IMR-90 (cell line): ENCODE measurements around the gene FHL2. TPM values are rescaled to one million over a fixed set of nuclear protein-coding genes. Genes with fewer than 3 reads are reported as not detected.

Experiments used
- ATAC-seq: fragments of 200-7000 bp; cut with Tn5 transposase; 2 replicates; pipeline ENCODE4 v1.9.1; 2020; ENCODE audit warnings: low read depth, mild to moderate bottlenecking, moderate library complexity
- BruUV-seq: library from RNA; stranded (reverse); fragments of 400-500 nt; replicated peaks from 2 replicates; lab custom pipeline; 2021; lab: Mats Ljungman, UMichigan
- CTCF ChIA-PET: fragments of 300-600 bp; formaldehyde crosslinking; extraction: SDS; loops from one replicate; lab custom pipeline; 2021; ENCODE audit warnings: antibody characterized with exemption; lab: Yijun Ruan, JAX
- POLR2A ChIA-PET: fragments of 300-600 bp; sonication (Branson Sonifier 250); formaldehyde crosslinking; loops from one replicate; lab custom pipeline; 2022; ENCODE audit warnings: antibody characterized with exemption; ENCODE audit not compliant: unreplicated experiment; lab: Charles Lee
- DNase-seq: peaks from one replicate; pipeline ENCODE4 v3.0.0; 2013
- H2AFZ ChIP-seq: replicated peaks from 2 replicates; pipeline ENCODE3; 2013; ENCODE audit warnings: low read length, mild to moderate bottlenecking; ENCODE audit not compliant: poor library complexity
- H2AK5ac ChIP-seq: 2 replicates; pipeline ENCODE4 v1.6.1; 2013; ENCODE audit warnings: low read depth, low read length, inconsistent platforms
- H2AK9ac ChIP-seq: replicated peaks from 2 replicates; pipeline ENCODE3; 2013; ENCODE audit warnings: mild to moderate bottlenecking, low read depth, low read length, moderate library complexity; ENCODE audit not compliant: poor library complexity
- H2BK120ac ChIP-seq: 2 replicates; pipeline ENCODE4 v1.6.1; 2013; ENCODE audit warnings: low read depth, low read length, inconsistent platforms
- H2BK15ac ChIP-seq: 3 replicates; pipeline ENCODE4 v1.6.1; 2013; ENCODE audit warnings: low read depth, low read length, inconsistent platforms
- H2BK20ac ChIP-seq: 2 replicates; pipeline ENCODE4 v1.6.1; 2013; ENCODE audit warnings: low read depth, mild to moderate bottlenecking, inconsistent platforms, low read length, moderate library complexity
- H2BK5ac ChIP-seq: 2 replicates; pipeline ENCODE4 v1.6.1; 2013; ENCODE audit warnings: mild to moderate bottlenecking, low read depth, low read length, inconsistent platforms; ENCODE audit not compliant: poor library complexity, severe bottlenecking
- H3K14ac ChIP-seq: replicated peaks from 2 replicates; pipeline ENCODE4 v1.6.1; 2013; ENCODE audit warnings: low read depth, low read length, inconsistent platforms
- H3K18ac ChIP-seq: 2 replicates; pipeline ENCODE4 v1.6.1; 2013; ENCODE audit warnings: low read depth, low read length, control low read depth
- H3K23ac ChIP-seq: 2 replicates; pipeline ENCODE4 v1.6.1; 2013; ENCODE audit warnings: low read depth, low read length, inconsistent platforms
- H3K27ac ChIP-seq: 2 replicates; pipeline ENCODE4 v1.5.1; 2013; ENCODE audit warnings: mild to moderate bottlenecking, control low read depth, low read length; ENCODE audit not compliant: insufficient read depth
- H3K27me3 ChIP-seq: 2 replicates; pipeline ENCODE4 v1.6.1; 2013; ENCODE audit warnings: low read length; ENCODE audit not compliant: control insufficient read depth, insufficient read depth
- H3K36me3 ChIP-seq: 2 replicates; pipeline ENCODE4 v1.6.1; 2013; ENCODE audit warnings: low read length, mixed read lengths; ENCODE audit not compliant: control insufficient read depth, insufficient read depth
- H3K4ac ChIP-seq: 2 replicates; pipeline ENCODE4 v1.6.1; 2013; ENCODE audit warnings: low read depth, low read length, inconsistent platforms
- H3K4me1 ChIP-seq: 2 replicates; pipeline ENCODE4 v1.6.1; 2013; ENCODE audit warnings: low read length, mixed read lengths; ENCODE audit not compliant: control insufficient read depth, insufficient read depth
- H3K4me2 ChIP-seq: 2 replicates; pipeline ENCODE4 v1.6.1; 2013; ENCODE audit warnings: low read depth, mild to moderate bottlenecking, control low read depth, low read length, moderate library complexity
- H3K4me3 ChIP-seq: 2 replicates; pipeline ENCODE4 v1.5.1; 2013; ENCODE audit warnings: low read depth, mild to moderate bottlenecking, control low read depth, low read length, moderate library complexity; ENCODE audit not compliant: insufficient read depth
- H3K56ac ChIP-seq: 2 replicates; pipeline ENCODE4 v1.6.1; 2013; ENCODE audit warnings: low read length, inconsistent platforms; ENCODE audit not compliant: insufficient read depth; ENCODE audit errors: extremely low read depth
- H3K79me1 ChIP-seq, 2 experiments: 2 replicates each; pipeline ENCODE4 v1.6.1; 2013; ENCODE audit warnings: low read length in 2 of 2, inconsistent platforms in 1 of 2, low read depth in 1 of 2
- H3K9ac ChIP-seq: 2 replicates; pipeline ENCODE4 v1.6.1; 2013; ENCODE audit warnings: low read depth, low read length, control low read depth
- H3K9me1 ChIP-seq: 2 replicates; pipeline ENCODE4 v1.6.1; 2013; ENCODE audit warnings: low read length, inconsistent platforms; ENCODE audit not compliant: insufficient read depth
- H3K9me3 ChIP-seq: 2 replicates; pipeline ENCODE4 v1.6.1; 2013; ENCODE audit warnings: low read length; ENCODE audit not compliant: control insufficient read depth, insufficient read depth
- H4K20me1 ChIP-seq: 2 replicates; pipeline ENCODE4 v1.6.1; 2013; ENCODE audit warnings: low read length, inconsistent platforms; ENCODE audit not compliant: insufficient read depth
- H4K5ac ChIP-seq: 2 replicates; pipeline ENCODE4 v1.6.1; 2013; ENCODE audit warnings: mild to moderate bottlenecking, low read depth, low read length, control low read depth
- H4K8ac ChIP-seq, 2 experiments: 2 replicates each; pipeline ENCODE4 v1.6.1; 2013; ENCODE audit warnings: low read depth in 2 of 2, low read length in 2 of 2, control low read depth in 1 of 2, inconsistent platforms in 1 of 2
- H4K91ac ChIP-seq: 2 replicates; pipeline ENCODE4 v1.6.1; 2013; ENCODE audit warnings: low read depth, low read length, inconsistent platforms; ENCODE audit not compliant: insufficient read depth
- CEBPB ChIP-seq: IDR thresholded peaks from 2 replicates; pipeline ENCODE4 v1.6.1; 2012; ENCODE audit warnings: low read depth, low read length, improper control_type of control experiment
- MAZ ChIP-seq: IDR thresholded peaks from 2 replicates; pipeline ENCODE4 v1.6.1; 2012; ENCODE audit warnings: low read depth, mild to moderate bottlenecking, low read length, improper control_type of control experiment, moderate library complexity, borderline replicate concordance
- MXI1 ChIP-seq: IDR thresholded peaks from 2 replicates; pipeline ENCODE4 v1.6.1; 2012; ENCODE audit warnings: low read depth, mild to moderate bottlenecking, low read length, moderate library complexity, borderline replicate concordance
- POLR2A ChIP-seq: IDR thresholded peaks from 2 replicates; pipeline ENCODE4 v1.6.1; 2012; ENCODE audit warnings: mild to moderate bottlenecking, low read depth, low read length
- USF2 ChIP-seq: fragments of 150-350 bp; IDR thresholded peaks from 2 replicates; pipeline ENCODE4 v1.6.1; 2017; ENCODE audit warnings: mild to moderate bottlenecking, antibody characterized with exemption, low read length, low read depth
- WGBS, 2 experiments: methylation state at CpG; one replicate each; pipeline versions ENCODE4 v1.1.5 to v1.1.7; 2013; ENCODE audit warnings: missing lambda C conversion rate in 2 of 2; ENCODE audit not compliant: insufficient read length in 1 of 2; ENCODE audit errors: extremely low coverage in 2 of 2; 5-methylcytosine and 5-hydroxymethylcytosine counted together
- dilution Hi-C: fragments of 300-500 bp; cut with HindIII; formaldehyde crosslinking; loops from one replicate; pipeline ENCODE4 v1.14.3; 2018; ENCODE audit warnings: low sequenced_read_pairs; ENCODE audit not compliant: unreplicated experiment
- in situ Hi-C: fragments of 300-500 bp; cut with MboI; formaldehyde crosslinking; loops from 3 replicates; pipeline ENCODE4 v1.14.3; 2019; ENCODE audit warnings: low sequenced_read_pairs, inconsistent platforms, mixed read lengths
- intact Hi-C: fragments of 100-400 bp; cut with micrococcal nuclease; formaldehyde crosslinking; loops from 2 replicates; pipeline ENCODE4 v1.10.0; 2022
- polyA plus RNA-seq, 3 experiments: library from polyadenylated mRNA; depleted of rRNA; stranded (reverse); fragments of >200 nt; gene quantifications; 2 replicates each; pipeline ENCODE4 v1.2.3, GENCODE V29; 2012; ENCODE audit warnings: low replicate concordance in 1 of 3
- total RNA-seq: library from RNA; depleted of rRNA; stranded (reverse); fragments of >200 nt; gene quantifications from 2 replicates; pipeline ENCODE4 v1.2.3, GENCODE V29; 2012

Gene FHL2
- total and polyA plus RNA-seq, 2 of the 4 experiments (the other 2 are of a cell fraction), result 464 to 550 TPM

GRCh38 chr2:105329561-105330495, 69.0 kb downstream of the FHL2 start, which contains the start of gene TGFBRAP1:
Gene TGFBRAP1, minus strand, starts transcription at chr2:105329735. Its CDS starts 21,434 bp downstream, at chr2:105308301.
- Histone ChIP-seq H2BK15ac (peak within 1 kb of the TSS; percentile 26; the same call in 1 of the 3 replicates), H3K9me3 (no peaks in the 10 kb centered on the region), H2AFZ (peak within 1 kb of the TSS; percentile 96), H2BK5ac (peak within 1 kb of the TSS; percentile 52), H3K27ac (peak within 1 kb of the TSS; percentile 67), H3K23ac (peak within 1 kb of the TSS; percentile 95), H3K4me1 (peaks cover 18% of the 10 kb centered on the region), H3K79me1 (peaks cover 36 to 44% of the 10 kb centered on the region in 2 experiments), H3K4me2 (peak within 1 kb of the TSS; percentile 100), H3K18ac (peak within 1 kb of the TSS; percentile 84), H3K27me3 (no peaks in the 10 kb centered on the region), H3K9me1 (peaks cover 21% of the 10 kb centered on the region), H3K14ac (peak within 1 kb of the TSS; percentile 83), H2AK9ac (peak within 1 kb of the TSS; percentile 87), H2BK20ac (no peak within 1 kb of the TSS), H4K8ac (peak within 1 kb of the TSS; percentile 89 to 93), H3K4ac (peak within 1 kb of the TSS; percentile 75), H4K20me1 (peaks cover 2% of the 10 kb centered on the region; the same call in 1 of the 2 replicates), H2AK5ac (peak within 1 kb of the TSS; percentile 91), H4K5ac (peak within 1 kb of the TSS; percentile 88), H3K9ac (peak within 1 kb of the TSS; percentile 78), H3K56ac (peak within 1 kb of the TSS; percentile 45), H4K91ac (peak within 1 kb of the TSS; percentile 63), H3K36me3 (peaks cover 4% of the 10 kb centered on the region), H3K4me3 (peak within 1 kb of the TSS; percentile 93), H2BK120ac (peak within 1 kb of the TSS; percentile 23; the same call in 1 of the 2 replicates)
- TF ChIP-seq MAZ (peak; percentile 7; the same call in 1 of the 2 replicates), MXI1 (peak; percentile 54; the same call in 1 of the 2 replicates), CEBPB (no peak), POLR2A (peak; percentile 55), USF2 (peak; percentile 94)
- DNase-seq (peak; percentile 42), ATAC-seq (peak; percentile 84)
- 0% methylated on average over 41 of the region's 101 CpGs; no CpG with 5 or more reads in 1 of the 2 experiments for WGBS, 2 experiments
- ChIA-PET CTCF (interaction anchor here (0.6 kb wide), 1 partner anchor 10 kb away, joined by 4 read pairs; no protein-coding TSS in a partner anchor), POLR2A (no interaction called here)
- BruUV-seq, result no TSS peak
- dilution Hi-C loops (no loop called here), intact Hi-C loops (no loop called here), in situ Hi-C loops (loop anchor here (25.0 kb wide), 1 partner anchor 457 kb away; no protein-coding TSS in a partner anchor)
